Hepatocyte (in vitro differentiated cells): ENCODE data around the gene KIAA0825. TPM values are rescaled to one million over a fixed set of nuclear protein-coding genes. Genes with fewer than 3 reads are reported as not detected.

Experiments used
- DNase-seq: peaks from one replicate; pipeline ENCODE4 v3.0.0-alpha.2; 2016; ENCODE audit warnings: low spot score
- H2AFZ ChIP-seq: fragments of 200-600 bp; sonication (generic); 2 replicates; pipeline ENCODE4 v1.6.0; 2016; ENCODE audit warnings: antibody characterized with exemption, mild to moderate bottlenecking
- H3K27ac ChIP-seq: fragments of 200-600 bp; sonication (generic); 2 replicates; pipeline ENCODE4 v1.5.1; 2016; ENCODE audit warnings: mild to moderate bottlenecking
- H3K27me3 ChIP-seq: fragments of 200-600 bp; sonication (generic); 2 replicates; pipeline ENCODE4 v1.6.1; 2016
- H3K36me3 ChIP-seq: fragments of 200-600 bp; sonication (generic); replicated peaks from 2 replicates; pipeline ENCODE4 v1.5.1; 2016; ENCODE audit warnings: low read depth; ENCODE audit not compliant: insufficient read depth
- H3K4me1 ChIP-seq: fragments of 200-600 bp; sonication (generic); 2 replicates; pipeline ENCODE4 v1.5.1; 2016; ENCODE audit warnings: mild to moderate bottlenecking, moderate library complexity; ENCODE audit not compliant: insufficient read depth
- H3K4me2 ChIP-seq: fragments of 200-600 bp; sonication (generic); 2 replicates; pipeline ENCODE4 v1.6.0; 2016
- H3K4me3 ChIP-seq: fragments of 200-600 bp; sonication (generic); 2 replicates; pipeline ENCODE4 v1.5.1; 2016; ENCODE audit warnings: mild to moderate bottlenecking
- H3K79me2 ChIP-seq: fragments of 200-600 bp; sonication (generic); 2 replicates; pipeline ENCODE4 v1.6.0; 2017; ENCODE audit warnings: mild to moderate bottlenecking
- H3K9me2 ChIP-seq: fragments of 200-600 bp; sonication (generic); replicated peaks from 2 replicates; pipeline ENCODE4 v1.6.0; 2017; ENCODE audit warnings: mild to moderate bottlenecking; ENCODE audit not compliant: insufficient read depth
- H3K9me3 ChIP-seq: fragments of 200-600 bp; sonication (generic); 2 replicates; pipeline ENCODE4 v1.5.1; 2016; ENCODE audit warnings: low read depth, mild to moderate bottlenecking
- H4K20me1 ChIP-seq: fragments of 200-600 bp; sonication (generic); 2 replicates; pipeline ENCODE4 v1.6.0; 2016; ENCODE audit warnings: mild to moderate bottlenecking; ENCODE audit not compliant: insufficient read depth, poor library complexity, severe bottlenecking
- EZH2 ChIP-seq: fragments of 200-600 bp; sonication (generic); IDR thresholded peaks from 2 replicates; pipeline ENCODE4 v1.6.1; 2016; ENCODE audit warnings: antibody characterized with exemption, mild to moderate bottlenecking, borderline replicate concordance
- EZH2phosphoT487 ChIP-seq: fragments of 200-600 bp; sonication (generic); IDR thresholded peaks from one replicate; pipeline ENCODE4 v1.6.1; 2018; ENCODE audit warnings: antibody characterized with exemption, mild to moderate bottlenecking, low read depth, moderate library complexity; ENCODE audit not compliant: unreplicated experiment, severe bottlenecking
- WGBS: methylation state at CpG from one replicate; pipeline ENCODE4 v1.1.6; 2016; ENCODE audit warnings: low lambda C conversion rate; ENCODE audit errors: missing lambda C conversion rate; 5-methylcytosine and 5-hydroxymethylcytosine counted together
- polyA plus RNA-seq: library from polyadenylated mRNA; unstranded; fragments of >200 nt; fragmentation: Nextera tagmentation; extraction: Ambion mirVana; gene quantifications from 2 replicates; pipeline ENCODE4 v1.2.1, GENCODE V29; 2016
- total RNA-seq: library from RNA; depleted of rRNA; stranded (reverse); fragments of >200 nt; gene quantifications from 2 replicates; pipeline ENCODE4 v1.2.3, GENCODE V29; 2014
- TF ChIP-seq, protein P1 (sequence below): fragments of 200-600 bp; sonication (generic); IDR thresholded peaks from 2 replicates; pipeline ENCODE4 v1.5.1; 2016; ENCODE audit warnings: antibody characterized with exemption, mild to moderate bottlenecking; ENCODE audit not compliant: poor library complexity

KIAA0825 gene
- total and polyA plus RNA-seq, 2 experiments from 2014 or later, result 2.1 to 4.5 TPM

GRCh38 chr5:94402096-94402495 is 216.3 kb downstream of the KIAA0825 start:
- Histone ChIP-seq H3K9me2 (no peaks in the 10 kb centered on the region), H3K27me3 (no peaks in the 10 kb centered on the region), H3K4me2 (no peak overlapping the region), H3K9me3 (no peaks in the 10 kb centered on the region), H3K27ac (no peak overlapping the region), H3K4me1 (no peaks in the 10 kb centered on the region), H3K36me3 (no peaks in the 10 kb centered on the region), H3K79me2 (no peaks in the 10 kb centered on the region), H2AFZ (no peak overlapping the region), H3K4me3 (no peak overlapping the region), H4K20me1 (no peaks in the 10 kb centered on the region)
- DNase-seq, result no peak
- TF ChIP-seq, protein P1, sequence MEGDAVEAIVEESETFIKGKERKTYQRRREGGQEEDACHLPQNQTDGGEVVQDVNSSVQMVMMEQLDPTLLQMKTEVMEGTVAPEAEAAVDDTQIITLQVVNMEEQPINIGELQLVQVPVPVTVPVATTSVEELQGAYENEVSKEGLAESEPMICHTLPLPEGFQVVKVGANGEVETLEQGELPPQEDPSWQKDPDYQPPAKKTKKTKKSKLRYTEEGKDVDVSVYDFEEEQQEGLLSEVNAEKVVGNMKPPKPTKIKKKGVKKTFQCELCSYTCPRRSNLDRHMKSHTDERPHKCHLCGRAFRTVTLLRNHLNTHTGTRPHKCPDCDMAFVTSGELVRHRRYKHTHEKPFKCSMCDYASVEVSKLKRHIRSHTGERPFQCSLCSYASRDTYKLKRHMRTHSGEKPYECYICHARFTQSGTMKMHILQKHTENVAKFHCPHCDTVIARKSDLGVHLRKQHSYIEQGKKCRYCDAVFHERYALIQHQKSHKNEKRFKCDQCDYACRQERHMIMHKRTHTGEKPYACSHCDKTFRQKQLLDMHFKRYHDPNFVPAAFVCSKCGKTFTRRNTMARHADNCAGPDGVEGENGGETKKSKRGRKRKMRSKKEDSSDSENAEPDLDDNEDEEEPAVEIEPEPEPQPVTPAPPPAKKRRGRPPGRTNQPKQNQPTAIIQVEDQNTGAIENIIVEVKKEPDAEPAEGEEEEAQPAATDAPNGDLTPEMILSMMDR, result no peak
- no peak for TF ChIP-seq EZH2phosphoT487
- TF ChIP-seq EZH2, result no peak
- 96% methylated on average over 3 of the region's 3 CpGs for WGBS

DNA sequence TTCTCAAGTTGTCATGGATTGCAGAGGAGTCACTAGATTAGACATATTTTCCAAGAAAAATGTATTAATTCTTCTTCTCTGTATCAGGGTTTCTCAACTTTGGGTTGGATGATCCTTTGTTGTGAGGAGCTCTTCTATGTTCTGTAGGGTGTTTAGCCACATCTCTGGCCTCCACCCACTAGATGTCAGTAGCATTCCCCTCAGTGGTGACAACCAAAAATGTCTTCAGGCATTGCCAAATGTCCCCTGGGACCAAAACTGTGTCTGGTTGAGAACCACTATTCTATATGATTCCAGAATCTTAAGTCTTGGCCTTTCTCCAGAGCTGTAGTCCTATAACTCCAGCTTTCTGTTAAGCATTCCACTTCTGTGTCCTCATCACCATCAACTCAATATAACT is 220.9 kb downstream of the KIAA0825 start:
- H2AFZ ChIP-seq, result no peak overlapping the region
- no peak overlapping the region for H3K4me3 ChIP-seq
- no peaks in the 10 kb centered on the region for H3K27me3 ChIP-seq
- H3K36me3 ChIP-seq, result no peaks in the 10 kb centered on the region
- no peak overlapping the region for H3K27ac ChIP-seq
- TF ChIP-seq EZH2phosphoT487 (no peak), EZH2 (no peak)
- TF ChIP-seq, protein P1, result no peak
- no peak overlapping the region for H3K4me2 ChIP-seq
- H3K9me2 ChIP-seq, result no peaks in the 10 kb centered on the region
- H3K79me2 ChIP-seq, result no peaks in the 10 kb centered on the region
- H4K20me1 ChIP-seq, result no peaks in the 10 kb centered on the region
- H3K4me1 ChIP-seq, result no peaks in the 10 kb centered on the region
- no peak for DNase-seq
- no peaks in the 10 kb centered on the region for H3K9me3 ChIP-seq

DNA sequence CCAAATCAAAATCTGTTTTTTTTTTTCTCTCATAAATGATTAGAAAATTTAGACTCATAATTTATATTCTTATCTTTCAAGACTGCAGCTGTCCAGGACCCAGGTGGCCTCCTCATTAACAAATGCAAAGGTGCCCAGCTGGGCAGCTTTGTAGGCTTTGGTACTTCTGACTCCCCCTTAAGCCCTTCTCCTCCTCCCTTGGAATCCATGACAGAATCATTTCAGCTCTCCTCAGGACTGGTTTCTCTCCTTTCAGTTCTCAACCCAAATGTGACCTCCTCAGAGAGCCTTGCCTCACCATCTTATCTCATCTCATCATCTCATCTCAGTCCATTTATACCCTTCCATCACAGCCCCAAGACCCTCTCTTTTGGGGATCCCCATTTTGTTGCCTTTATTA is 221.7 kb downstream of the KIAA0825 start:
- TF ChIP-seq EZH2, result no peak
- TF ChIP-seq, protein P1, result no peak
- TF ChIP-seq EZH2phosphoT487, result no peak
- Histone ChIP-seq H4K20me1 (no peaks in the 10 kb centered on the region), H3K9me3 (no peaks in the 10 kb centered on the region), H3K9me2 (no peaks in the 10 kb centered on the region), H3K79me2 (no peaks in the 10 kb centered on the region), H3K27ac (no peak overlapping the region), H3K27me3 (no peaks in the 10 kb centered on the region), H3K4me3 (no peak overlapping the region), H2AFZ (no peak overlapping the region), H3K4me1 (no peaks in the 10 kb centered on the region), H3K36me3 (no peaks in the 10 kb centered on the region), H3K4me2 (no peak overlapping the region)
- DNase-seq, result no peak

- Histone ChIP-seq H2AFZ (no peak overlapping the region), H3K9me2 (no peaks in the 10 kb centered on the region), H3K27ac (no peak overlapping the region), H3K4me1 (no peaks in the 10 kb centered on the region), H3K79me2 (no peaks in the 10 kb centered on the region), H3K4me3 (no peak overlapping the region), H3K9me3 (no peaks in the 10 kb centered on the region), H3K4me2 (no peak overlapping the region), H3K27me3 (no peaks in the 10 kb centered on the region), H3K36me3 (no peaks in the 10 kb centered on the region), H4K20me1 (no peaks in the 10 kb centered on the region)
- TF ChIP-seq, protein P1, result no peak
- TF ChIP-seq EZH2phosphoT487, result no peak
- no peak for TF ChIP-seq EZH2
- no peak for DNase-seq
- 67% methylated on average over 1 of the region's 1 CpG for WGBS
Measured at GRCh38 chr5:94395468-94395867, 222.9 kb downstream of the KIAA0825 start.
